GM21447 (cell line): ENCODE data around the gene AGFG1.
"Not testable (repeated sequence)": the region's sequence is repeated elsewhere in the genome, so short reads cannot be mapped to it uniquely, and the experiment has no call there.

ENCODE experiments used
- ATAC-seq: cut with Tn5 transposase; IDR thresholded peaks from one replicate; pipeline ENCODE4 v1.9.1; 2021; ENCODE audit not compliant: unreplicated experiment

Gene AGFG1

GRCh38 chr2:227534714-227535113 is 62.8 kb downstream of the AGFG1 start:
- peak; percentile 92 for ATAC-seq

GRCh38 chr2:227536445-227536844 is 64.5 kb downstream of the AGFG1 start:
- ATAC-seq, result no peak

GRCh38 chr2:227539465-227539956 is 67.6 kb downstream of the AGFG1 start:
- no peak for ATAC-seq

- ATAC-seq, result not testable (repeated sequence)
Measured at GRCh38 chr2:227540352-227540751, 68.4 kb downstream of the AGFG1 start.

GRCh38 chr2:227545990-227546389 is 74.0 kb downstream of the AGFG1 start:
- ATAC-seq, result no peak

GRCh38 chr2:227551836-227552235 is 79.9 kb downstream of the AGFG1 start:
- ATAC-seq, result no peak

- ATAC-seq, result no peak
Measured at GRCh38 chr2:227562581-227562980, 90.6 kb downstream of the AGFG1 start.

- ATAC-seq, result no peak
Measured at GRCh38 chr2:227565080-227565479, 93.1 kb downstream of the AGFG1 start.

GRCh38 chr2:227566012-227566411 is 94.1 kb downstream of the AGFG1 start:
- ATAC-seq, result no peak

GRCh38 chr2:227568852-227569169 is 96.9 kb downstream of the AGFG1 start:
- ATAC-seq, result no peak

GRCh38 chr2:227570615-227571014 is 98.7 kb downstream of the AGFG1 start:
- no peak for ATAC-seq

GRCh38 chr2:227576110-227576509 is 104.2 kb downstream of the AGFG1 start:
- no peak for ATAC-seq

GRCh38 chr2:227576812-227577211 is 104.9 kb downstream of the AGFG1 start:
- ATAC-seq, result no peak

- no peak for ATAC-seq
Measured at GRCh38 chr2:227577555-227577954, 105.6 kb downstream of the AGFG1 start.

- ATAC-seq, result no peak
Measured at GRCh38 chr2:227578642-227579041, 106.7 kb downstream of the AGFG1 start.

GRCh38 chr2:227579791-227580190 is 107.8 kb downstream of the AGFG1 start:
- no peak for ATAC-seq

- no peak for ATAC-seq
Measured at GRCh38 chr2:227582369-227582768, 110.4 kb downstream of the AGFG1 start.

GRCh38 chr2:227592694-227593387 is 120.9 kb downstream of the AGFG1 start:
- peak; percentile 82 for ATAC-seq

GRCh38 chr2:227595797-227596196 is 123.8 kb downstream of the AGFG1 start:
- ATAC-seq, result no peak

GRCh38 chr2:227597036-227597435 is 125.1 kb downstream of the AGFG1 start:
- ATAC-seq, result no peak

- ATAC-seq, result no peak
Measured at GRCh38 chr2:227597998-227598397, 126.0 kb downstream of the AGFG1 start.

GRCh38 chr2:227598835-227599503 is 127.0 kb downstream of the AGFG1 start, which contains the start of gene SCYGR2:
Gene SCYGR2 (plus strand): TSS chr2:227598893. CDS start chr2:227598893, 0 bp downstream.
- not testable (repeated sequence) for ATAC-seq
